ENCODE results near the gene NRAP. TPM values are rescaled to one million over a fixed set of nuclear protein-coding genes. Genes with fewer than 3 reads are reported as not detected.
A peak's percentile ranks its signal among the peaks of the same experiment; 100 is the strongest.

The NRAP gene
- total RNA-seq, 1 donor = under 0.01 TPM

DNA sequence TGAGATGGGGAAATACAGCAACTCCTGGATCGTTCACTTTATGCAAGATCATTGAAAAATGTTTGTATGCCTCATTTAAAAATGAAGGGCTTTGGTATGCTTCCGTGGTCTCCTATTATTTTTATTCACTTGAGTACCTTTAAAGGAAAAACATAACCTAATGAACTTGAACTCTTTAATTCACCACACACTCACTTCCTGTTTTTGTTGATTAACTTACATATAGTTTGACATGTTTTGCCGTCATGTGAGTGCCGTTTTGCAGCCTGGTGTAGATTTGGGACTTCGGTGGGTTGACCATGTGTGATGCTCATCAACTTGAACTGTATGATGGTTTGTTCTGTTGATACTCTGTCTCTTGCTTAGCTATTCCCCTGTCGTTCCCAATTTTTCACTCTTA is 44.8 kb upstream of the NRAP start:
- no peak for DNase-seq (ENCODE audit: low read depth)
- H3K4me3 ChIP-seq (ENCODE audit: low read depth, low read length) = no peak overlapping the region
- TF ChIP-seq, protein P1, sequence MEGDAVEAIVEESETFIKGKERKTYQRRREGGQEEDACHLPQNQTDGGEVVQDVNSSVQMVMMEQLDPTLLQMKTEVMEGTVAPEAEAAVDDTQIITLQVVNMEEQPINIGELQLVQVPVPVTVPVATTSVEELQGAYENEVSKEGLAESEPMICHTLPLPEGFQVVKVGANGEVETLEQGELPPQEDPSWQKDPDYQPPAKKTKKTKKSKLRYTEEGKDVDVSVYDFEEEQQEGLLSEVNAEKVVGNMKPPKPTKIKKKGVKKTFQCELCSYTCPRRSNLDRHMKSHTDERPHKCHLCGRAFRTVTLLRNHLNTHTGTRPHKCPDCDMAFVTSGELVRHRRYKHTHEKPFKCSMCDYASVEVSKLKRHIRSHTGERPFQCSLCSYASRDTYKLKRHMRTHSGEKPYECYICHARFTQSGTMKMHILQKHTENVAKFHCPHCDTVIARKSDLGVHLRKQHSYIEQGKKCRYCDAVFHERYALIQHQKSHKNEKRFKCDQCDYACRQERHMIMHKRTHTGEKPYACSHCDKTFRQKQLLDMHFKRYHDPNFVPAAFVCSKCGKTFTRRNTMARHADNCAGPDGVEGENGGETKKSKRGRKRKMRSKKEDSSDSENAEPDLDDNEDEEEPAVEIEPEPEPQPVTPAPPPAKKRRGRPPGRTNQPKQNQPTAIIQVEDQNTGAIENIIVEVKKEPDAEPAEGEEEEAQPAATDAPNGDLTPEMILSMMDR (IDR thresholded peaks at IDR 0.05; ENCODE audit: insufficient read depth, low read depth, low read length) = no peak

DNA sequence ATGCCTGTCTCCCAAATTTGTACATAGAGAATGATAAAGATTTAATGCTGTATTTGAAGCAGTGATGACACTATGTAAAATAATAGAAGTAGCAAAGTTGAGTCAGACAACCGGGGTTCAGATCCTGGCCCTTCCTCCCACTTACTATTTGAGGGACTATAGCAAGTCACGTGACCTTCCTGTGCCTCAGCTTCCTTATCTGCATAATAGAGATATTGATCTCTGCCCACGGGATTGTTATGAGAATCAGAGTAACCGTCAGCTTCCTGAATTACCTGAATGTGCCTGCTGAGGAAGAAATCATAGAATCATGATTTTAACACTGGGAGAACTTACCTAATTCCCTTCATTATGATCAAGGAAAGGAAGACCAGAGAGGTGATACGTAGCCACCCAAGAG is 42.8 kb upstream of the NRAP start:
- TF ChIP-seq, protein P1 (IDR thresholded peaks at IDR 0.05; ENCODE audit: insufficient read depth, low read depth, low read length) = no peak
- no peak overlapping the region for H3K4me3 ChIP-seq (ENCODE audit: low read depth, low read length)

DNA sequence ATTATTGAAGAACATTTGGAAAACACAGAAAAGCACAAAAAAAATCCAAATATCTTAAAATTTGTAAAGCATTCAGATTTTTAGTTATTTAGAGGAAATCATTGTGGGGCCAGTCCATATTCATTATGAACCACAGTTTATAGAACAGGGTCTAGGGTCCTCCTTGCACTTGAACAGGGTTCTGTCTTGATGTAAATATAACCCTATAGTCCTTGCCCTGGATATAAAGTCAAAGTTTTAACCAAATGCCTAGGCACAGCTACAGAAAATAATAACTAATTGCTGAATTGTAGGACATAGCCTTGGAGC is 41.5 kb upstream of the NRAP start:
- H3K4me3 ChIP-seq (ENCODE audit: low read depth, low read length) = no peak overlapping the region
- no peak for DNase-seq (ENCODE audit: low read depth)
- TF ChIP-seq, protein P1 (IDR thresholded peaks at IDR 0.05; ENCODE audit: insufficient read depth, low read depth, low read length) = no peak

More for the DNA sequence above, 42.8 kb upstream of the NRAP start:
- no peak for DNase-seq (ENCODE audit: low read depth)

- TF ChIP-seq, protein P1 (IDR thresholded peaks at IDR 0.05; ENCODE audit: insufficient read depth, low read depth, low read length) = peak; percentile 77
- DNase-seq (ENCODE audit: low read depth) = peak; percentile 62
- H3K4me3 ChIP-seq (ENCODE audit: low read depth, low read length) = no peak overlapping the region
Observed at GRCh38 chr10:113704637-113705343, 40.9 kb upstream of the NRAP start.

DNA sequence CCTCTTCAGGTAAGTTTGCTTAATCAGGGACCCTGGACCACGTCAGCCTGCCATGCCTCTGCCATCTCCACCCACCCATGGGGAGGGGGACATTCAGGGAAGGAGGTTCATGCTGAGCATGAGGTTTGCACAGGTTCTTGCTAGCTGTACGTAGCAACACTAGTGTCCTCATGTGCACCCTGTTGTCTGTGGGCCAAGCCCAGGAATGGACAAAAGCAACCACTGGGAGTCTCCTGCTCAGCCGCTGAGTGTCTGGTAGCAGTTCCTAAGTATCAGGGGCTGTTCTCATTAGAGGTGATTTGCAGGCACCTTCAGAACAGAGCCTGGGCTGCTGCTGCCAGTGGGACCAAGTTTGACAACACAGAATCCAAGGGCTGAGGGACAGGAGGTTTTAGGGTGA is 33.8 kb upstream of the NRAP start:
- DNase-seq (ENCODE audit: low read depth) = no peak
- no peak overlapping the region for H3K4me3 ChIP-seq (ENCODE audit: low read depth, low read length)

DNA sequence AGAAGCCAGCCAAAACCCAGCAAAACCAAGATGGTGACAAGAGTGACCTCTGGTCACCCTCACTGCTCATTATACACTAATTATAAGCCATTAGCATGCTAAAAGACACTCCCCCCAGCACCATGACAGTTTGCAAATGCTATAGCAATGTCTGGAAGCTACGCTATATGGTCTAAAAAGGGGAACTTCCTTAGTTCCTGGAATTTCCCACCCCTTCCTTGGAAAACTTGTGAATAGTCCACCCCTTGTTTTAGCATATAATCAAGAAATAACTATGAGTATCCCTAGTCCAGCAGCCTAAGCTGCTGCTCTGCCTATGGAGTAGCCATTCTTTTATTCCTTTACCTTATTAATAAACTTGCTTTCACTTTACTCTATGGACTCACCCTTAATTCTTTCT is 31.9 kb upstream of the NRAP start:
- DNase-seq (ENCODE audit: low read depth) = no peak
- TF ChIP-seq, protein P1 (IDR thresholded peaks at IDR 0.05; ENCODE audit: insufficient read depth, low read depth, low read length) = no peak
- no peak overlapping the region for H3K4me3 ChIP-seq (ENCODE audit: low read depth, low read length)

More for the DNA sequence above, 33.8 kb upstream of the NRAP start:
- TF ChIP-seq, protein P1 (IDR thresholded peaks at IDR 0.05; ENCODE audit: insufficient read depth, low read depth, low read length) = no peak

- TF ChIP-seq, protein P1 (IDR thresholded peaks at IDR 0.05; ENCODE audit: insufficient read depth, low read depth, low read length) = no peak
- H3K4me3 ChIP-seq (ENCODE audit: low read depth, low read length) = no peak overlapping the region
- DNase-seq (ENCODE audit: low read depth) = no peak
Observed at GRCh38 chr10:113693348-113693747, 29.5 kb upstream of the NRAP start.
